ENCODE data around the gene VPS33B. TPM values are rescaled to one million over a fixed set of nuclear protein-coding genes. Genes with fewer than 3 reads are reported as not detected.

VPS33B gene
- total RNA-seq, 2 experiments from 2014 or later = 26.4 to 26.5 TPM

DNA sequence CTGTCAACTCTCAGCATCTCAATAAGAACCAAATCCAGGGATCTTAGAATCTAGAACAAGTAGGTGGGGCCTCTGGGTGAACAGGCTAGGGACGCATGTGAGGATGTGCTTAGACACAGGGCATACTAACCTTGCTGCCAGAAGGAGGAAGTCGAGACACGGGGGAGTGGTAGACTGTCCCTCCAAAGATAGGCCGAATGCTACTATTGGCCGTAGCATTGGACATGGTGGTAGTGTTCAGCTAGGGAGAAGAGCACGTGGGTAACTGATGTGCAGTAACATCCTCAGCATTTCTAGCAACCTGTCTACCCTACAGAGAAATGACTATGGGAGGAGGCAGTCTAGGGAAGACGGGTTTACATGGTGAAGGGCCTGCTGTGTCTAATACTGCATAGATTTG is 52.1 kb downstream of the VPS33B start:
- no peaks in the 10 kb centered on the region for H3K27me3 Mint-ChIP-seq
- no peak overlapping the region for H3K27ac Mint-ChIP-seq
- no peaks in the 10 kb centered on the region for H3K4me1 Mint-ChIP-seq (ENCODE audit: low read depth)
- no peak overlapping the region for H3K4me3 Mint-ChIP-seq
- POLR2A ChIA-PET = interaction anchor here (1.0 kb wide), 1 partner anchor 18 kb away, joined by 3 read pairs; no protein-coding TSS in a partner anchor
- CTCF ChIA-PET = interaction anchor here (2.2 kb wide), 2 partner anchors 14 to 37 kb away, joined by 6 to 7 read pairs; no protein-coding TSS in a partner anchor
- peaks cover 68% of the 10 kb centered on the region for H3K36me3 Mint-ChIP-seq
- intact Hi-C loops (cut with micrococcal nuclease) = no loop called here
- H3K9me3 Mint-ChIP-seq = no peaks in the 10 kb centered on the region
- no peak for DNase-seq

DNA sequence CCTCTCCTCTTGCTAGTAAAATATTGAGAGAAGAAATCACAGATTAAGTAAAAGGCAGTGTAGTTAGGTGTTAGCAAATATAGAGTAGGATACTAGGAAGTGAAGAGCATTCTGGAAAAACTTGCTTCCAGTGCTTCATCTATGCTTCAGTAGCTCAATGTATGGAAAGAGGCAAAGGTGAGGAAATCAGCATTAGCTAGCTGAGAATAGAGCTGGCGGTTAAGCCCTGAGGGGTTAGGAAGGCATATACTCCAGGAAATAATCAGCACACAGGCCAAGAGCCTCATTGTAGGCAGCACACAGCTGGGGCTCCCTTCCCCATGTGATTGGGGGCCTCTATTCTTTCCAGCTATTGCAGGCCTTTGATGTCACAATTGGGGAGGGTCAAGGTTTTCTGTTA is 54.0 kb downstream of the VPS33B start:
- POLR2A ChIA-PET = interaction anchor here (1.1 kb wide), 1 partner anchor 34 kb away, joined by 3 read pairs; the partner anchor contains the start of gene UNC45A
- no peaks in the 10 kb centered on the region for H3K27me3 Mint-ChIP-seq
- intact Hi-C loops (cut with micrococcal nuclease) = no loop called here
- H3K36me3 Mint-ChIP-seq = peaks cover 62% of the 10 kb centered on the region
- CTCF ChIA-PET = interaction anchor here (1.1 kb wide), 1 partner anchor 37 kb away, joined by 3 read pairs; no protein-coding TSS in a partner anchor
- H3K9me3 Mint-ChIP-seq = no peaks in the 10 kb centered on the region
- DNase-seq = no peak
- no peak overlapping the region for H3K27ac Mint-ChIP-seq
- H3K4me1 Mint-ChIP-seq (ENCODE audit: low read depth) = no peaks in the 10 kb centered on the region
- H3K4me3 Mint-ChIP-seq = no peak overlapping the region

DNA sequence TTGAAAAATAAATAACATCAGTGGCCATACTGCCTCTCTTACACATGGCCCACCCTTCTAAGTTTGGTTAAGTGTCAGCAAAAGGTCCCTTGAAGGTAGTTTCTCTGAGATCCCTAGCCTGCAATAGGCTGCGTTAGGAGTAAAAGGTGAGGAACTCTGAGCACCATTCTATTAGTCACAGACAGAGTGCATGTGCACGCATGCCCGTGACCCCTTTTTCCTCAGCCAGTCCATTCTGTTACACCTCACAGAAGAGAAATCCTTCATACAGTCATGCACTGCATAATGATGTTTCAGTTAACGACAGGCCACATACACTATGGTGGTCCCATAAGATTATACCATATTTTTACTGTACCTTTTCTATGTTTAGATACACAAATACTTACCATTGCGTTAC is 55.2 kb downstream of the VPS33B start:
- Mint-ChIP-seq H3K4me1 (ENCODE audit: low read depth) (no peaks in the 10 kb centered on the region), H3K27ac (no peak overlapping the region), H3K9me3 (no peaks in the 10 kb centered on the region), H3K36me3 (peaks cover 63% of the 10 kb centered on the region), H3K4me3 (no peak overlapping the region), H3K27me3 (no peaks in the 10 kb centered on the region)
- POLR2A ChIA-PET = no interaction called here
- intact Hi-C loops (cut with micrococcal nuclease) = no loop called here
- CTCF ChIA-PET = interaction anchor here (1.3 to 2.1 kb wide), 2 partner anchors 11 to 36 kb away, joined by 5 to 17 read pairs; no protein-coding TSS in a partner anchor
- DNase-seq = no peak

DNA sequence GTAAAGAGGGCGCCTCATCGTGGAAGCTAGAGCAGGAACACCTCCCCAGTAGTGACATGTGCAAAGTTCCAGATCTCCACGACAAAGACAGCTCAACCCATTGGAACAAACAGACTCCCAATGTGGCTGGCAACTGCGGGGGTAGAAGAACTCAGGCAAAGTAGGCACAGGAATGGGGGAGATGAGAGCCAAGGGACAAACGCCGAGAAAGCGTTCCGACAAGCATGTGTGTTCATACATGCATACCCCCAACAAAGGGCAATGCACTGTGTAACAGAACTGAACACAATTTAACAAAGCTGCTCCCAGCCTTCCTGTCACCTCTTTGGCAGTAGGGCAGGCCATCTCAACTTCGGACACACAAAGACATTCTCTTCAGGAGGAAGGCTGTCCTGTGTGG is 56.1 kb downstream of the VPS33B start:
- Mint-ChIP-seq H3K27me3 (no peaks in the 10 kb centered on the region), H3K4me1 (ENCODE audit: low read depth) (no peaks in the 10 kb centered on the region), H3K9me3 (no peaks in the 10 kb centered on the region), H3K27ac (no peak overlapping the region), H3K4me3 (no peak overlapping the region), H3K36me3 (peaks cover 70% of the 10 kb centered on the region)
- ChIA-PET POLR2A (no interaction called here), CTCF (interaction anchor here (1.3 to 2.1 kb wide), 2 partner anchors 10 to 35 kb away, joined by 5 to 17 read pairs; no protein-coding TSS in a partner anchor)
- no peak for DNase-seq
- intact Hi-C loops (cut with micrococcal nuclease) = no loop called here

DNA sequence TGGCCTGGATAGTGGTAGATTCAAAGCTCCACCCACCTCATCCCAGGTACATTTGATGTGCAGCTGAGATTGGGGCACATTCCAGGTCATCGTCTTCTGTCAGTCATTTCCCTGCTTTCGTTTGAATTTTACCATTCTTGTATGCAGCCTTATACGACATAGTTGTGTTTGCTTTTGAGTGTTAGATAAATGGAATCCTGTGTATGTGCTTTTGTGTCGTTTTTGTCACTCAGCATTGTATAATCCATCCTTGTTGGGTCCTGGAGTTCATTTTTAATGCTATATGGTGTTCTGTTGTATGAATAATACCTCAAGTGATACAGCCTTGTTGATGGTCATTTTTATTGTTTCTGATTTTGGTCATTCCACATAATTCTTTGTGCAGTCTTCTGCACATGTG is 60.4 kb downstream of the VPS33B start:
- Mint-ChIP-seq H3K27ac (no peak overlapping the region), H3K9me3 (no peaks in the 10 kb centered on the region), H3K4me1 (ENCODE audit: low read depth) (peaks cover 5% of the 10 kb centered on the region), H3K4me3 (no peak overlapping the region), H3K27me3 (no peaks in the 10 kb centered on the region), H3K36me3 (peaks cover 46% of the 10 kb centered on the region)
- POLR2A ChIA-PET = interaction anchor here (0.6 kb wide), 1 partner anchor 679 kb away, joined by 4 read pairs; no protein-coding TSS in a partner anchor
- CTCF ChIA-PET = interaction anchor here (1.8 kb wide), 1 partner anchor 88 kb away, joined by 7 read pairs; no protein-coding TSS in a partner anchor
- no peak for DNase-seq
- intact Hi-C loops (cut with micrococcal nuclease) = no loop called here

DNA sequence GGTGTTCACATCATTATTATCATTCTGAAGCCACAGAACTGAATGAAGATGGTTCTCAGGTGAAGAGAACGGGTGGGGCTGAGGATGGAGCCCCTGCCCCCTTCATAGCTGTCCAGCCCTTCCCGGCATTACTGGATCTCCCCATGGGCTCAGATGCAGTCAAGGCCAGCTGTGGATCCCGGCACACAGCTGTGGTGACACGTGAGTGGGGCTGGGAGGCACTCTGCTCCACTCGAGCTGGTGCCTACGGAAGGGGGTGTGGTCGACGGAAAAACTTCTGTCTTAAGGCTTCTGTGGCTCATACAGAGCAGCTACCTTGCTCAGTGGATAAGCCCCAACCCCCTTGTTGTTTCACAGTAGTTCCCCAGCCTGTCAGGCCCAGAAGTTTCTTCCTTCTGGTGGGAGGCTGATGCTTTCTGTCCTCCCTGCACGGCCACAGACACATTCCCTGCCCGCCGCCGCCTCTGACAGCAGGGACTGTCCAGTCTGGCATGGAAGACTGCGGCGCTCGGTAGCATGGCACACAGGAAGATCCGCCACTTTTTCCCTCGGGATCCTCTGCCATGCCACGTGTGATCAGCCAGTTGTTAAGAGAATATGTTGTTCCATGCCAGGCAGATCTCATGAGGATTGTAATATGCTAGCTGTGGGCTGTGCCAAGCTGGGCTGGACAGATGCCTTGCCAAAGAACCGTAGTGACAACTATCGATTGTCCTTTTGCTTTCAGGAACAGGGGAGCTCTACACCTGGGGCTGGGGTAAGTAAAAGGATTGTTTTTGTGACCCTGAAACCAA is 61.9 kb downstream of the VPS33B start:
- ChIA-PET CTCF (interaction anchor here (0.9 to 5.3 kb wide), 2 partner anchors 25 to 89 kb away, joined by 3 to 32 read pairs; partner anchors contain the start of gene UNC45A), POLR2A (interaction anchor here (0.7 to 1.1 kb wide), 3 partner anchors 25 to 33 kb away, joined by 3 read pairs; partner anchors contain the start of genes PRC1 and UNC45A)
- Mint-ChIP-seq H3K9me3 (no peaks in the 10 kb centered on the region), H3K4me1 (ENCODE audit: low read depth) (peaks cover 10% of the 10 kb centered on the region), H3K27me3 (no peaks in the 10 kb centered on the region), H3K36me3 (peaks cover 36% of the 10 kb centered on the region), H3K4me3 (no peak overlapping the region), H3K27ac (no peak overlapping the region)
- intact Hi-C loops (cut with micrococcal nuclease) = no loop called here
- no peak for DNase-seq

DNA sequence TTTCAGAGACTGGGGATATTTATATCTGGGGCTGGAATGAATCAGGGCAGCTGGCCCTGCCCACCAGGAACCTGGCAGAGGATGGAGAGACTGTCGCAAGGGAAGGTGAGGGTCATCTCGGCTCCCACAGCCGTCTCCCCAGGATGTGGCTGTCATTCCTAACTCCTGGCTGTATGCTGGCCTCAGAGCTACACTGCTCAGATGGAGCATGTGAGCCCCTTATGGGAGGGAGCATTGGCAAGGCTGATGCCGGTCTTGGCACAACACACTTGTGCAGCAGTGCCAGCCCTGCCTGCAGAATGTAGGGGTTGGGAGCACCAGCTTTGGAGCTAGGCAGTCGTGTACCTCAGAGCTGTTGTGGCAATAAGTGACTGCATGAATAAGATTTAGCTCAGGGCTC is 62.5 kb downstream of the VPS33B start:
- CTCF ChIA-PET = interaction anchor here (0.9 to 5.3 kb wide), 3 partner anchors 25 to 90 kb away, joined by 3 to 32 read pairs (median 31); partner anchors contain the start of gene UNC45A
- no peak overlapping the region for H3K27ac Mint-ChIP-seq

DNA sequence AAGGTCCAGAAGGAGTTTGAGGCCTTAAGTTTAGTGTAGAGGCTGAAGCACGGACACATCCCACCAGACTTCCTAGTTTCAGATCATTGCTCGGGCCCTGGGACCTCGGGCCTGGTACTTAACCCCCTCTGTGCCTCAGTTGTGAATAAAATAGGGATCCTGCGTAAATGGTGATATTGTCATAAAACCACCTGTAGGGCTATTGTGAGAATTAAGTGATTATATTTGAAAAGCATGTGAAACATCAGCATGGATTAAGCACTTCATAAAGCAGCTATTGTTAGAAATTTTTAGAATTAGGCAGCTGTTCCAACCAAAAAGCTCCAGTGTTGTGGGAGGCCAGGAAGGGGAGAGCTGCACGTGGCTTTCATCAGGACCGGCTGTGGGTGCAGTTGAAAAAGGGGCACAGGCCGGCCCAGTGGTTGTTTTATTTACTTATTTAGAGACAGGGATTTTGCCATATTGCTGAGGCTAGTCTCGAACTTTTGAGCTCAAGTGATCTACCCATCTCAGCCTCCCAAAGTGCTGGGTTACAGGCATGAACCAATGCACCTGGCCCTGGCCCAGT is 63.3 kb downstream of the VPS33B start:
- no peak for DNase-seq
- POLR2A ChIA-PET = interaction anchor here (1.0 kb wide), 1 partner anchor 24 kb away, joined by 3 read pairs; the partner anchor contains the start of gene UNC45A
- Mint-ChIP-seq H3K4me1 (ENCODE audit: low read depth) (peaks cover 12% of the 10 kb centered on the region), H3K4me3 (no peak overlapping the region), H3K27ac (no peak overlapping the region), H3K36me3 (peaks cover 32% of the 10 kb centered on the region), H3K9me3 (no peaks in the 10 kb centered on the region), H3K27me3 (no peaks in the 10 kb centered on the region)
- CTCF ChIA-PET = interaction anchor here (4.0 to 5.3 kb wide), 3 partner anchors 74 to 313 kb away, joined by 26 to 32 read pairs (median 31); no protein-coding TSS in a partner anchor
- intact Hi-C loops (cut with micrococcal nuclease) = no loop called here

More for the DNA sequence above, 62.5 kb downstream of the VPS33B start:
- H3K4me1 Mint-ChIP-seq (ENCODE audit: low read depth) = peaks cover 10% of the 10 kb centered on the region
- intact Hi-C loops (cut with micrococcal nuclease) = no loop called here
- no peak overlapping the region for H3K4me3 Mint-ChIP-seq
- DNase-seq = no peak
- H3K36me3 Mint-ChIP-seq = peaks cover 31% of the 10 kb centered on the region
- no peaks in the 10 kb centered on the region for H3K9me3 Mint-ChIP-seq
- POLR2A ChIA-PET = interaction anchor here (0.7 to 1.1 kb wide), 3 partner anchors 25 to 34 kb away, joined by 3 read pairs; partner anchors contain the start of genes PRC1 and UNC45A
- H3K27me3 Mint-ChIP-seq = no peaks in the 10 kb centered on the region

DNA sequence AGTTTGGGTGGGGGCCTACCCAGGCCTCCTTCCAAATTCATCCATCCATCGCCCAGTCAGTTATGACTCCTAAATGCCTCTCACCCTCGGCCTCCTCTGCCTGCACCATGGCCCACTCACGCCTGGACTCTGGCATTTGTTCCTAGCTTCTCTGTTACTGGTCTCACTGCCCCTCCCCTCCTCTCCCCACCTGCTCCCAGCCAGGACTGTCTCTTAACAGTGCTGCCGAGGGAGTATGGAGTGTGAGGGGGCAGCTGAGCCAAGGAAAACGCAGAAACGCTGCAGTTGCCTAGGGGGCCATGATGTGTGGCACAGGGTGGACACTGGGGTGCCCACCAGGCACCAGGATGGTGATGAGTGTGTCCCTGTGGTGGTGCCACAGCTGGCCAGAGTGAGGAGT is 64.6 kb downstream of the VPS33B start:
- ChIA-PET POLR2A (interaction anchor here (0.9 to 1.3 kb wide), 3 partner anchors 21 to 27 kb away, joined by 3 to 5 read pairs (median 3); no protein-coding TSS in a partner anchor), CTCF (interaction anchor here (0.7 to 7.7 kb wide), 9 partner anchors 9 to 315 kb away, joined by 3 to 106 read pairs (median 17); partner anchors contain the start of genes HDDC3 and UNC45A)
- no peak for DNase-seq
- Mint-ChIP-seq H3K27me3 (no peaks in the 10 kb centered on the region), H3K4me3 (peak overlapping the region; percentile 44), H3K36me3 (peaks cover 34% of the 10 kb centered on the region), H3K9me3 (no peaks in the 10 kb centered on the region), H3K4me1 (ENCODE audit: low read depth) (peaks cover 14% of the 10 kb centered on the region), H3K27ac (no peak overlapping the region)
- intact Hi-C loops (cut with micrococcal nuclease) = loop anchor here (2.0 kb wide), 1 partner anchor 313 kb away; no protein-coding TSS in a partner anchor

DNA sequence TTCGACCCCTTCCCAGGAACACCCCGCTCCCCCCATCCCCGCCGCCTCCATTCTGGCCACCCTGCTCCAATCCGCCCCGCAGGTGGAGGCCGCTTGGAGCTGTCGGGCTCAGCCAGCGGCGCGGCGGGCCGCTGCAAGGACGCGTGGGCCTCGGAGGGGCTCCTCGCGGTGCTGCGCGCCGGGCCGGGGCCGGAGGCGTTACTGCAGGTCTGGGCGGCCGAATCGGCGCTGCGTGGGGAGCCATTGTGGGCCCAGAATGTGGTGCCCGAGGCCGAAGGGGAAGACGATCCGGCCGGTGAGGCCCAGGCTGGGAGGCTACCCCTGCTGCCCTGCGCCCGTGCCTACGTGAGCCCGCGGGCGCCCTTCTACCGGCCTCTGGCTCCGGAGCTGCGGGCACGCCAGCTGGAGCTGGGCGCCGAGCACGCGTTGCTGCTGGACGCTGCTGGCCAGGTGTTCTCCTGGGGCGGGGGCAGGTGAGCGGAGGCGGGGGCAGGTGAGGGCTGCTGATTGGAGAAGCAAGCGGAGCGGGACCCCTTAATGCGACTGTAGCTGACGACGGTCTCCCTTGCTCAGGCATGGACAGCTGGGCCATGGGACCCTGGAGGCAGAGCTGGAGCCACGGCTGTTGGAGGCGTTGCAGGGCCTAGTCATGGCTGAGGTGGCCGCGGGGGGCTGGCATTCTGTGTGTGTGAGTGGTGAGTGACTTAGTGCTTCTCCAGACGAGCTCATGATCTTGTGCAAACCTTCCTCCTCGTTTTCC is 65.2 kb downstream of the VPS33B start:
- POLR2A ChIA-PET = interaction anchor here (0.9 to 1.3 kb wide), 3 partner anchors 22 to 28 kb away, joined by 3 to 5 read pairs (median 3); no protein-coding TSS in a partner anchor
- H3K27me3 Mint-ChIP-seq = no peaks in the 10 kb centered on the region
- no peaks in the 10 kb centered on the region for H3K9me3 Mint-ChIP-seq
- intact Hi-C loops (cut with micrococcal nuclease) = loop anchor here (2.0 kb wide), 1 partner anchor 314 kb away; no protein-coding TSS in a partner anchor
- no peak for DNase-seq
- H3K4me3 Mint-ChIP-seq = peak overlapping the region; percentile 44
- no peak overlapping the region for H3K27ac Mint-ChIP-seq
- CTCF ChIA-PET = interaction anchor here (0.7 to 7.7 kb wide), 20 partner anchors 9 to 315 kb away, joined by 3 to 106 read pairs (median 6); partner anchors contain the start of genes HDDC3, UNC45A and VPS33B
- H3K4me1 Mint-ChIP-seq (ENCODE audit: low read depth) = peaks cover 14% of the 10 kb centered on the region
- H3K36me3 Mint-ChIP-seq = peaks cover 36% of the 10 kb centered on the region
